ENCODE results near the gene CFAP47.

- no peak for TF ChIP-seq POLR2A (IDR thresholded peaks at IDR 0.05; ENCODE audit: low read depth, low read length)
- TF ChIP-seq CTCF (IDR thresholded peaks at IDR 0.05; ENCODE audit: extremely low read depth in 1 of 2, insufficient read depth in 1 of 2, low read depth in 1 of 2, low read length in 2 of 2) = no peak
- TF ChIP-seq POLR2AphosphoS5 (IDR thresholded peaks at IDR 0.05; ENCODE audit: insufficient read depth, low read depth, low read length) = no peak
- no peak for TF ChIP-seq EZH2 (IDR thresholded peaks at IDR 0.05; ENCODE audit: borderline replicate concordance, low read depth, low read length, severe bottlenecking)
- TF ChIP-seq FOS (IDR thresholded peaks at IDR 0.05; ENCODE audit: borderline replicate concordance, insufficient read depth, low read length) = no peak
Observed at GRCh38 chrX:36266155-36266554, 346.6 kb downstream of the CFAP47 start.
